Hematopoietic multipotent progenitor cell (in vitro differentiated cells): ENCODE data around the gene PLK2. TPM values are rescaled to one million over a fixed set of nuclear protein-coding genes. Genes with fewer than 3 reads are reported as not detected.

Experiments used
- DNase-seq, 3 donors: peaks; one replicate each; pipeline ENCODE4 v3.0.0-alpha.2; 2011 to 2015; ENCODE audit warnings: low read depth in 2 of 3, low spot score in 2 of 3
- total RNA-seq: library from RNA; depleted of rRNA; stranded (reverse); fragments of >200 nt; gene quantifications from one replicate; pipeline ENCODE4 v1.2.3, GENCODE V29; 2012

Gene PLK2
- total RNA-seq, 1 donor: 44.2 TPM

DNA sequence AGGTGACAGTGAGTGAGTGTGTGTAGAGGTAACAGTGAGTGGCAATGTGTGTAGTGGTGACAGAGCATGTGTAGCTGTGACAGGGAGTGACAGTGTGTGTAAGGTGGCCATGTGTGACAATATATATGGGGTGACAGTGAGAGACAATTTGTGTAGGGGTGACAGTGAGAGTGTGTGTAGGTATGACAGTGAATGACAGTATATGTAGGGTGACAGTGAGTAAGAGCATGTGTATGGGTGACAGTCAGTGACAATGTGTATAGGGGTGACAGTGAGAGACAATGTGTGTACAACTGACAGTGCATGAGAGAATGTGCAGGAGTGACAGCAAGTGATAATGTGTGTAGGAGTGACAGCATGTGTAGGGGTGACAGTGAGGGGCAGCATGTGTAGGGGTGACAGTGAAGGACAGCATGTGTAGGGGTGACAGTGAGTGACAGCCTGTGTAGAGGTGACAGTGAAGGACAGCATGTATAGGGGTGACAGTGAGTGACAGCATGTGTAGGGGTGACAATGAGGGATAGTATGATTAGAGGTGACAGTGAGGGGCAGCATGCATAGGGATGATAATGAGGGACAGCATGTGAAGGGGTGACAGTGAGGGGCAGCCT, 21.3 kb upstream of the PLK2 start:
- DNase-seq: no peak

DNA sequence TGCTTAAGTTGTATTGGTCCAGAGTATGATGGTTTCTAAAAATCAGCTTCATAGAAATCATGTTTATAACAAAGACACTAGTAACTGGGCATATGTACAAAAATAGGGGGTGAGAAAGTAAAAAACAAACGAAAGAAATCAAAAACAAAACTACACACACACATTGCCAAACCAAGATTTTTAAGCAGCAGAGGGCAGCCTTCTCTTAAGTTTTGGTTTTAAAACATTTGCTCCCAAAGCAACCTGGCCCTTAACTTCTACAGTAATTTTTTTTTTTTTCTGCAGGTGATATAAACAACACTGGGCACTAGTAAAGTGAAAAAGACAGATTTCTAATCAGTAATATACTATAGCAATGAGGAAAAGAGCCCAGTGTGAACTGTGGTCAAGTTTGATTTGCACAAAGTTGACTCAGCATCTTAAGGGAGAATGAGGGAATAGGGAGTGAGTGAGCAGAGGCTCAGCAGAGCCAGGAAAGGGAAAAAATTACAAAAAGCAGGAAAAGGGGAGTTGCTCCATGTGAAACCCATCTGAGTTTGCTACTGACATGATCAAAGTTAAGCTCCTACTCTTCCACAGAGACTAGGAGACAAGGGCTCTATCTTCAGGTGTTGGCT, 18.0 kb upstream of the PLK2 start:
- peak in 1 of 3 donors; percentile 65 for DNase-seq

DNA sequence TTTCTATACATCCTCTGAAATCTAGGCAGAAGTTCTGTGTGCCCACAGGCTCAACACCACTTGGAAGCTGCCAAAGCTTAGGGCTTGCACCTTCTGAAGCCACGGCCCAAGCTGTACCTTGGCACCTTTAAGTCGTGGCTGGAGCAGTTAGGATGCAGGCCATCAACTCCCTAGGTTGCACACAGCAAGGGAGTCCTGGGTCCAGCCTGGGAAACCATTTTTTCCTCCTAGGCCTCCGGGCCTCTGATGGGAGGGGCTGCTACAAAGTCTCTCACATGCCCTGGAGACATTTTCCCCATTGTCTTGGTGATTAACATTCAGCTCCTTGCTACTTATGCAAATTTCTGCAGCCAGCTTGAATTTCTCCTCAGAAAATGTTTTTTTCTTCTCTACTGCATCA, 15.5 kb upstream of the PLK2 start:
- DNase-seq: no peak

DNA sequence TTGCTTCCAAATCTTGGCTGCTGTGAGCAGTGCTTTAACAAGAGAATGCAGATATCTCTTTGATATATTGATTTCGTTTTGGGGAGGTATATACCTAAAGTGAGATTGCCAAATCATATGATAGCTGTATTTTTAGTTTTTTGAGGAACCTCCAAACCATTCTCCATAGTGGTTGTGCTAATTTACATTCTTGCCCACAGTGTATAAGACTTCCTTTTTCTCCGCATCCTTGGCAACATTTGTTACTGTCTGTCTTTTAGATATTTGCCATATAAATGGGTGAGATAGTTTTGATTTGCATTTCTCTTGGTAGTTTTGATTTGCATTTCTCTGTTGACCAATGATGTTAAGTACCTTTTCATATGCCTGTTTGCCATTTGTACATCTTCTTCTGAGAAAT, 10.0 kb upstream of the PLK2 start:
- peak in 1 of 3 donors; percentile 51 for DNase-seq

DNA sequence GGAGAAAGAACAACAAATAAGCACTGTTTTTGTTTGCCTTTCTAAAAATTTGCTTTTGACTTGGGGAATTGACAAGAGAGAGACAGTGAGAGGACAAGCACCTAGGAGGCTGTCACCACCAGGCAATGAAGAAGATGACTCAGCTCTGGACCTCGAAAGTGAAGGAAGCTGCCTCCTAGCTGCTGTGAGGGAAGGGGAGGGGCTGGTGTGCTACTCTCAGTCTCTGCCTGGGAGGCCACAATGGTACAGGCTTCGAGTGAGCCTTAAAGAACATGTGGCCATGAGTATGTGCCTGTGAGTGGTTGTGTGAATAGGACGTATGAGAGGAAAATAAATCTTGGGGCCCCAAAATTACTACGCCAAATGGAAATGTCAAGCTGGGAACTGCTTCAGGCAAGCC, 7.1 kb upstream of the PLK2 start:
- peak in 2 of 3 donors; percentile 37 to 70 for DNase-seq

DNA sequence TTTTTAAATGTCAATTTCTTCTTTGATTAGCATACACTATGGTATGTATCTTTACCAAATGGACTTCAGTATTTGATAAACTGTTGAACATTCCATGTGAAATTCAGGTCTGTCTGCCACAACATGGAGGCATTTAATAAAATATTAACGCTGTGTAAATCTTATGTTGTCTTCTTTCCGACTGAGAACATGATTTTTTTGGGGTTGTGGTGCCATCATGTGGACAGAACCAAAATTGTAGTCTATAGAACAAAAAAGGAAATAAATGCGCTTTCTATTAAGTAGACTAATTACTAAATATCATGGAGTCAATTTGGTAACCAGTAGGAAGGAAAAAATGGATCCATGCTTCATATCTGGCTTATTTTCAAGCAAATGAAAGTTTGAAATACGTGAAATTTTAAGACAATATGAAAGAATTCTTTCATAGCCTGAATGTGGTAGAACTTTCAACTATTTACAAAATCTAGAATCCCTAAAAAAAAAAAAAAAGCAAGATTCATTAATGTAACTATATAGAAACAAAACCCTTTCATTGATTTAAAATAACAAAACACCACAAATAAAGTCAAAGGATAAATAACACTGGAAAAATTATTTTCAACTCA, 2.8 kb upstream of the PLK2 start:
- DNase-seq: peak; percentile 17 to 86 (median 60)

DNA sequence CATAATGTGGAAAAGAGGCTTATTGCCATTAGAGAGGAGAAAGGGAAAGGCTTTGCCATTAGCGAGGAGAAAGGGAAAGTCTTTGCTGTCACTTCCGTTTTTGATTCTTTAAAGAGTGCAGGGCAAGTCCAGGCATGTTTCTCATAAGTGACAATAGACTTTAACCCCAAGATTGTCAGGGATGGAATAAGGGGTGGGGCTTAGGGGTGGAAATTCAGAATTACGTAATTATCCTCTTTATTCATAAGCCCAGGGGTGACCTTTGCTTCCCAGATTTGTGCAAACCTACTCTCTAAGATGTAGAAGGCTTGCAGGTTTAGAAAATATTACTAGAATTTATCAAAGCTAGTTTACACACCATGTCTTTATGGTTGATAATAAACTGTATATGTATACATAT, 2.3 kb upstream of the PLK2 start:
- no peak for DNase-seq

DNA sequence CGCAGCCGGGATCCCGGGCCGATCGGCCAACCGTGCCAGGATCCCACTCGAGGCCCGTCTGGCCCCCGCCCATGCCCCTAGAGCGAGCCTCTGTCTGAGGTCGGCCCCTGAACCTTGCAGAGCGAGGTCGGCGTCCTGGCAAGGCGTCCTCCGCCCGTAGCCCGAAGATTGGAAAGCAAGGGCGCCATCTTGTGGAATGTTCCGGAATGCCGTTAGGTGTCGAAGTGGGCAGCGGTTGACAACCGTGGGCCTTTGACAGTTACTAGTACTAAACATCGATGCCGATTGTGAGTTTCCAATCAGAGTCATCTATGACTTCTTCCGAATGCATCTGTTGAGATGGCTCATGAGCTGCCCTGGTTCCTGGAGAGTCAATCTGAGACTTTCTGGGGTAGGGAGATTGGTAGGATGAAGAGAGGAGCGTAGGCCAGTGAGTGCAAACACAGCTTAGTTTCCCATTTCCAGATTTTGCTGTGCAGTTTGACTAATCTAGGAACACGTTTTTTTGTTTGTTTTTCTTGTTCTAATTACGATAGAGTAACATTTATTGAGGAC, 923 bp upstream of the PLK2 start:
- DNase-seq: peak; percentile 83 to 94 (median 85)

DNA sequence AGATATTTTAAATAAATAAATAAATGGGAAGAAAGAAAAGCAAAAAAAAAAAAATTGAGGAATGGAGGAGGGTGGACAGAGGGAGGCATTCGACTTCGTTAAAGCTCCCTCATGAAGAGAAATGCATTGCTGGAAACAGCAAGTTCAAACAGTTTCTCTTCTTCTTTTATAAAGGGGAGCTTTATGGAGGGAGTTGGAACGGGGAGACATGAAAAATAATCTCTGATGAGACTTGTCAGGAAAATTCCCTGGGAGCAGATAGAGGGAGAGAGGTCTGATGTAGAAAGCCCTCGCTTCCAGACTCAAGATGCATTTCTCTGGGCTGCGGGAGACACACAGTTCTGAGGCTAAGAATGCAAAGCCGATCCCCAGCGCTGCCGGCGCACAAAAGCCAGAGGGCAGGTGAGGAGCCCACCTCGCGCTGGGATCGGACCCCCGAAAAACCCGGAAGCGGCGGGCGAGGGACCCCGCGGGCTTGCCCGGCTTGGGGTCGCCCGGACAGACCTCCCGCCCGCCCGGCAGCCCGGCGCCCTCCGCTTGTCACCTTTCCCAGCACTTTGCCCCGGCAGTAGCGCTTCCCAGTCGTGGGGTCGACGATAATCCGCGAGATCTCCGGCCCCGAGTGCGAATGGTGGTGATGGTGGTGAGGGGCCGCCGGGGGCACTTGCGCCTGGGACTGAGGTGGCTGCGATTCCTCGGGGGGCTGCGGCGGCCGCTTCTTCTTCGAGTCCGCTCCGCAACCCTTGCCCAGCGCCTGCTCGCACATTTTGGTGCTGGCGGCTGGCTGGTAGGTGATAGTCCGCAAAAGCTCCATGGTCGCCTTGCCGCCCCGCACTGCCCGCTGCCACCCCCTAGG, 512 bp downstream of the PLK2 start:
- DNase-seq: peak; percentile 5 to 44 (median 10)

DNA sequence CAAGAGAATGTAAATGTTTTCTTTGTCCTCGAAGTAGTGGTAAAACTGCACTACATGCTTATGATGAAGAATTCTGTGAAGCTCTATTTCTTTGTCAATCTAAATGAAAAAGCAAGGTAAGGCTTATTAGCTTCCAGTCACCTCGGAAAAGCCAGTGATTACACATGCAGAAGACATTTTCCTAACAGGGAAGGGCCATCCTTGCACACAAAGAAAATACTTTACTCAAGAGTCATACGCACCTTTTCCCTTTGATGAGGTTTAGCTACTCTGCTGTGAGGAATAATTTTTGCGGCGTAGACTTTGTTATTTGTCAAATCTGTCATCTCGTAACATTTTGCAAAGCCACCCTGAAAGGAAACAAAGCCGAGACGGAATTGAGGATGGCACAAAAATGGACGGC, 1.1 kb downstream of the PLK2 start:
- DNase-seq: peak in 1 of 3 donors; percentile 9

DNA sequence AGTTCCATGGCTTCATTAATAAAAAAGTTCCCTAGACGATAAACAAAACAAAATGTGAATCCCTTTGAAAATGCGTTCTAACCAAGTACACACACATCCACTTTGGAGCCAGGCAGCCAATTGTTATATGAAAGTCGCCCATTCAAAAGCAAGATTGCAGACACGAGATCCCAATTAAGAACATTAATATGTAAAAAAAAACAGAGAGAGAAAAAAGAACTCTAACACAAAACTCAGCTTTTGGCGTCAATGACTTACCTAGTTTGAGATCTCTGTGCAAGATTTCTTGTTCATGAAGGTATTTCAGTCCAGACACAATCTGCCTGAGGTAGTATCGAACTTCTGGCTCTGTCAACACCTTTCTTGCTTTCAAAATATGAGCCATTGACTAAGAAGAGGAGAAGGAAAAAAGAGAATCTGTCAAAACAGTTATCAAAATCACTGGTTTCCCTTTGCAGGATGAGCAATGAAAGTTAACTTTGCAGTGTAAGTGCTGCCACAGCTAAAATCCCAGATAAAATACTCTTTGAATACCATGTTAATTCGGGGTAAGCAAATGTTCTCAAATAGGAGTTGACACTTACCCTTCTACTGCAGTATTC, 1.6 kb downstream of the PLK2 start:
- no peak for DNase-seq

DNA sequence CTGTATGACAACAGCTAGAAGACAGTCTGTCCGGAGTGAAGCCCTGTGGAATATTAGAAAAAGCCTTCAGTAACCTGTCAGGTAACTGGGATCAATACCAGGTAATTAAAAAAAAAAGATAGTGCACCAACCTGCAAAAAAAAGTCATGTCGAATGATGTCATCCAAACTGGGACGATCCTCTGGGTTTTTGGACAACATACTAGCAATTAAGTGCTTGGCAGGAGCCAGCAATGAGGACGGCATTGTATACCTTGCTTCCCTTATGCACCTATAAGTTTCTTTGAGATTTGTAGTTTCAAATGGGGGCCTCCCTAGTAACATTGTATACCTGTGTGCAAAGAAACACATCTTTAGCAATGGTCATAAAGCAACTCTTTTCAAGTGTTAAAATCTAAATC, 2.8 kb downstream of the PLK2 start:
- DNase-seq: no peak

DNA sequence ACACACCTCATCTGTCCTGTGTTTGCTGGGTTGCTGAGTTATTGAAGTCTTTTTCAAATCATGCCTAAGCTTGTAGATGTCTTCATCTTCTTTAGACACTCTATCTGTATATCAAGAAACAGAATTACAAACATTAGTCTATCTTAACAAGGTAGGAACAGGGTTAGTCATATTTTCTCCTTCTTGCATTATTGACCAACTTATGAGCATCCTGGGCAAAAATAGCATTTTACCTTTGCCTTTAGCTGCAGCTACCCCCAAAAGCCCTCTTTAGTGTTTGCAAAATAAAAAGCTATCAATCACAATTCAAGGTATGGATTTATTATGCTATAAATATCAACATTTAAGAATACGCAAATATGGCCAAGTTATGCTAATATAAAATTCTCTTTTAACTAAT, 3.4 kb downstream of the PLK2 start:
- DNase-seq: no peak

DNA sequence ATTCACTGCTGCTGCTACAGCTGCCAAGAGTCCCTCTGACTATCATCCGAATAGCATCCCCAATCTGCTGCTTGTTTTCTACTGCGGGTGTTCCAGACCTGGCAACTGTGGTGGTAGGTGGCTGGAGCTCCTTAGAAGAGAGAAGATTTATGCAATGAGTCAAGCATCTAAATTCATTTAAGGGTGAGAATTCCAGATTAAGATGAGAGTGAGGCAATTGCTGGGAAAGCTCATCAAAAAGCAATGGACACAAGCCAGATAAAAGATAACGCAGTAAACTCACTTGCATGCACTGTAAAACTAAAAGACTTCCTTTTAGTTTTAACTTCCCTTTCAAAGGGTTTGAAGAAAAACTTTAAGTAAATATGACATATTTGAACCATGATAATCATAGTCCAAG, 3.9 kb downstream of the PLK2 start:
- DNase-seq: no peak

DNA sequence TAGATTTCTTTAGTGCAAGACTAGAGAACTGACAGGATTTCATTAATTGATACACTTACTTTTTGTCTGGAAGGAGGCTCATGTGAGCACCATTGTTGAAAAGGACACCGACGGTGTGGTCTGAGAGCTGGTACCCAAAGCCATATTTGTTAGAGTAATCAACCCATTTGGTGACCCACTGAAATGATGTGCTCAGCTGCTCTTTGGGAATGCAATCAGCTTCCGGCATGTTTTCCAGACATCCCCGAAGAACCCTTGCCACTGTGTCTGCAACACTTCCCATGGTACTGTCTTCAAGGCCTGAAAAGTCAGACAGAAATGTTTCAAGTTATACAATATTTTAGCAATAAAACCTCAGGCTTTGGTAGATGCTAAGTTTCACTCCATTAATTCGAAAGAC, 4.4 kb downstream of the PLK2 start:
- DNase-seq: no peak

DNA sequence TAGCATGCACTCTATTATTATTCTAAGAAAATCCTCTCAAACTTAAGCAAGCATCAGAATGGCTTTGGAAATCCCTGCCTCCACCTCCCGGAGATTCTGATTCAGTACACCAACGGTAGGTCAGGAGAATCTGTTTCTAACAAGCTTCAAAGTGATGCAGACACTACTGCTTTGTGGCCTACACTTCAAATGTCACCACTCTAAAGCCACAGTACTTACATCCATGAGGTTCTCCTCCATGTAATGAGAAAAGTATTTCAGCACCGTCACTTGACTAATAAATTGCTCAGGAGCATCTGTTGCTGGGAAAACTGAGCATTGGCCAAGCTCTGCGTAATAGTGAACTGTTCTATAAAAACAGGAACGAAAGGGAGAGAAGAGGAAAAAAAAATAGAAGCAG, 4.8 kb downstream of the PLK2 start:
- DNase-seq: no peak

DNA sequence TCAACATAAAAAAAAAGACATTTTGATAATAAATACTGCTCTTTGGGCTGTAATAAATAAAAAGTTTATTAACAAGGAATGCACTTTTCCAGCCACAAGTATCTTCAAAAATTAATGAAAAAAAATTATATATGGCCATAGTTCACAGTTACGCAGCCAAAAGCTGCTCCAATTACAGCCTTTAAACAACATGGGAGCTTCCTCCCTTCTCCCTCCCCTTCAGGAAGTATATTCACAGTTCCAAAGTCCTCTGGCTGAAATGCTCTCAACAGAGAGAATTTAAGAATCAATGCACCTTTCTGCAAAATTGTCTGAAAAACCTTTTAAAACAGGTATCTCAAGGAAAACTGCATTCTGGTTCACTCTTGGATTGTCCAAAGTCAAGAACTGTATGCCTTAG, 5.9 kb downstream of the PLK2 start:
- DNase-seq: no peak

DNA sequence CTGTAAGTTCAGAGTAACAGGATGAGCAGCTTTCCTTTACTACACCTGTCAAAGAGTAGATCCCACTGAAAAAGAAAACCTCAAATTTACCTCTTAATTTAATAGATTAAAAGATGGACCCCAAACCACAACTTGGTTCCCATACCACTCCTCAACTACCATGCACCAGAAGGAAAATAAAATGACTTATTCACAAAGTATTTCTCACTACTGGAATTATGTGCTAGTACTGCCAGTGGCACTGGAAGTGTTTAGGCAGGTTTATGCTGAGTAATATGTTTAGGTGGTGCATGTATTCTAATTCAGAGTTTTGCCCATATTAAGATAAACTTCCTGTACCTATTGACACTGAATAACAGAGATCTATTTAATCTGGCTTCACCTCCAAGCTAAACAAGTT, 6.6 kb downstream of the PLK2 start:
- no peak for DNase-seq

DNA sequence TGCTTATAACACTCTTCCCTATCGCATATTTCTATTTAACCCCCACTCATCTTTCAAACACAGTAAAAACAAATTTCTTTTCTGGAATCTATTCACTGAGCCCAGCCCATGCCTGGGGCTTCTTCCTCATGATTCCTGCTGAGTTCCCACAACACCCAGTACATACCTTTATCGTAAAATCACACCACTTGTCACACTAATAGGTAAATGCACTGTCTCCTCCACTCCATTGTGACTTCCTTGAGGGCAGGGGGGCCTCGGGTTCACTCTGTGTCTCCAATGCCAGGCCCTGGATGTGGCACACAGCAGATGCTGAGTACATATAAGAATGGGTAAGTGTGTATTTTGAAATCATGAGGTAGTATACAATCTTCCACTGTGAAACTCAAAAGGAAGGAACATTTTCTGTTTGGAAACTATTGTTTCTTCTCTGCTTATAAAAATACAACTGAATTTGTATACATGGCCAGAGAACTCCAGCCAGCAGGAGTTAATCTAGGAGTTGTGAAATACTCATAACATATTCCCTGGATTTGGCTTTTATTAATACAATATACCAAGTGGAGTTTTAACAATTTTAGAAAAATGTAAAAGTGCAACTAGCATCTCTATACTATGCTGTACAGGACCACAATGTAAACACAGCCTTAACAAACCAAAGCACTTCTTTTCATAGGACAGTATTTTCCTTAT, 7.2 kb downstream of the PLK2 start:
- DNase-seq: no peak
